Measurements from ENCODE around the gene KRT8.

The KRT8 gene

GRCh38 chr12:52925717-52926595, 21.1 kb upstream of the KRT8 start:
- DNase-seq, result no peak

- DNase-seq, result no peak
Measured at GRCh38 chr12:52924764-52925716, 20.2 kb upstream of the KRT8 start.

GRCh38 chr12:52921488-52922165, 16.8 kb upstream of the KRT8 start:
- no peak for DNase-seq

- no peak for DNase-seq
Measured at GRCh38 chr12:52920937-52921336, 16.1 kb upstream of the KRT8 start.

- no peak for DNase-seq
Measured at GRCh38 chr12:52918784-52919183, 13.9 kb upstream of the KRT8 start.

- DNase-seq, result no peak
Measured at GRCh38 chr12:52918351-52918750, 13.5 kb upstream of the KRT8 start.

- DNase-seq, result no peak
Measured at GRCh38 chr12:52917800-52918199, 12.9 kb upstream of the KRT8 start.

- DNase-seq, result no peak
Measured at GRCh38 chr12:52916216-52916615, 11.3 kb upstream of the KRT8 start.

- DNase-seq, result no peak
Measured at GRCh38 chr12:52915637-52916036, 10.8 kb upstream of the KRT8 start.

GRCh38 chr12:52914576-52915121, 9.8 kb upstream of the KRT8 start:
- DNase-seq, result no peak

- no peak for DNase-seq
Measured at GRCh38 chr12:52913431-52913821, 8.6 kb upstream of the KRT8 start.

GRCh38 chr12:52912711-52913430, 8.0 kb upstream of the KRT8 start:
- no peak for DNase-seq

- no peak for DNase-seq
Measured at GRCh38 chr12:52910248-52910883, 5.5 kb upstream of the KRT8 start.

GRCh38 chr12:52909796-52910195, 4.9 kb upstream of the KRT8 start:
- DNase-seq, result no peak

GRCh38 chr12:52909331-52909730, 4.5 kb upstream of the KRT8 start:
- no peak for DNase-seq

- DNase-seq, result no peak
Measured at GRCh38 chr12:52907092-52907810, 2.4 kb upstream of the KRT8 start.

GRCh38 chr12:52906191-52906601, 1.3 kb upstream of the KRT8 start:
- DNase-seq, result no peak

GRCh38 chr12:52903855-52904508, 894 bp downstream of the KRT8 start:
- DNase-seq, result peak; percentile 22

- peak; percentile 54 for DNase-seq
Measured at GRCh38 chr12:52903285-52903854, 1.5 kb downstream of the KRT8 start.
